Measurements from ENCODE around the gene TFPI.
"Not testable (repeated sequence)": the region's sequence is repeated elsewhere in the genome, so short reads cannot be mapped to it uniquely, and the experiment has no call there.

TFPI gene

DNA sequence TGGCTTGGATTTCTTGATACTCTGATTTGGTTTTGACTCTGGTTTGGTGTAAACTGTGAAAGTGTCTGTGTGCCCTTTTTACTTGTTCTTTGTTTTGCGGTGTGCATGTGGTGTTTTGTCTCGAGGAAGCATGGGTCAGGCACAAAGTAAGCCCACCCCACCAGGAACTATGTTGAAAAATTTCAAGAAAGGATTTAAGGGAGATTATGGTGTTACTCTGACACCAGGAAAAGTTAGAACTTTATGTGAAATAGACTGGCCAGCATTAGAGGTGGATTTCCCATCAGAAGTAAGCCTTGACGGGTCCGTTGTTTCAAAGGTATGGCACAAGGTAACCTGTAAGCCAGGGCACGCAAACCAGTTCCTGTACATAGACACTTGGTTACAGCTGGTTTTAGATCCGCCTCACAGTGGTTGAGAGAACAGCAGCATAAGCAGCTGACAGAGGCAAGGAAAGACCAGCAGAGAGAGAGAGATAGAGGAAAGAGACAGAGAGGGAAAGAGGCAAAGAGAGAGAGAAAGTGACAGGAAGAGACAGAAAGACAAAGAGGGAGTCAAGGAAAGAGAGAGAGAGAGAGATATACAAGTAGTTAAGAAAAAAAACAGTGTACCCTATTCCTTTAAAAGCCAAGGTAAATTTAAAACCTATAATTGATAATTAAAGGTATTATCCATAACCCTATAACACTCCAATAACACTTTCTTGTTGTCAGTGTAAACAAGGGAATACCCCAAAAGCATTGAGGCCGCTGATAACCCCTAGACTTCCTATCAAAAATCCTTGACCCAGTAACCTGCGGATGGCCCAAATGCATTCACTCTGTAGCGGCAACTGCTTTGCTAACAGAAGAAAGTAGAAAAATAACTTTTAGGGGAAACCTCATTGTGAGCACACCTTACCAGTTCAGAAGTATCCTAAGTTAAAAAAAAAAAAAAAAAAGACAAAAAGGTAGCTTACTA is 42.6 kb downstream of the TFPI start:
- CTCF ChIA-PET, result interaction anchor here (0.6 kb wide), 1 partner anchor 43 kb away, joined by 3 read pairs; the partner anchor contains the start of gene TFPI
- POLR2A ChIA-PET (ENCODE audit: low non-redundant PET), result no interaction called here
- H3K27ac ChIP-seq, result no peak overlapping the region
- no peak for DNase-seq (ENCODE audit: low spot score)
- TF ChIP-seq, protein P1, sequence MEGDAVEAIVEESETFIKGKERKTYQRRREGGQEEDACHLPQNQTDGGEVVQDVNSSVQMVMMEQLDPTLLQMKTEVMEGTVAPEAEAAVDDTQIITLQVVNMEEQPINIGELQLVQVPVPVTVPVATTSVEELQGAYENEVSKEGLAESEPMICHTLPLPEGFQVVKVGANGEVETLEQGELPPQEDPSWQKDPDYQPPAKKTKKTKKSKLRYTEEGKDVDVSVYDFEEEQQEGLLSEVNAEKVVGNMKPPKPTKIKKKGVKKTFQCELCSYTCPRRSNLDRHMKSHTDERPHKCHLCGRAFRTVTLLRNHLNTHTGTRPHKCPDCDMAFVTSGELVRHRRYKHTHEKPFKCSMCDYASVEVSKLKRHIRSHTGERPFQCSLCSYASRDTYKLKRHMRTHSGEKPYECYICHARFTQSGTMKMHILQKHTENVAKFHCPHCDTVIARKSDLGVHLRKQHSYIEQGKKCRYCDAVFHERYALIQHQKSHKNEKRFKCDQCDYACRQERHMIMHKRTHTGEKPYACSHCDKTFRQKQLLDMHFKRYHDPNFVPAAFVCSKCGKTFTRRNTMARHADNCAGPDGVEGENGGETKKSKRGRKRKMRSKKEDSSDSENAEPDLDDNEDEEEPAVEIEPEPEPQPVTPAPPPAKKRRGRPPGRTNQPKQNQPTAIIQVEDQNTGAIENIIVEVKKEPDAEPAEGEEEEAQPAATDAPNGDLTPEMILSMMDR (conservative IDR thresholded peaks at IDR 0.05; ENCODE audit: low read depth), result no peak

DNA sequence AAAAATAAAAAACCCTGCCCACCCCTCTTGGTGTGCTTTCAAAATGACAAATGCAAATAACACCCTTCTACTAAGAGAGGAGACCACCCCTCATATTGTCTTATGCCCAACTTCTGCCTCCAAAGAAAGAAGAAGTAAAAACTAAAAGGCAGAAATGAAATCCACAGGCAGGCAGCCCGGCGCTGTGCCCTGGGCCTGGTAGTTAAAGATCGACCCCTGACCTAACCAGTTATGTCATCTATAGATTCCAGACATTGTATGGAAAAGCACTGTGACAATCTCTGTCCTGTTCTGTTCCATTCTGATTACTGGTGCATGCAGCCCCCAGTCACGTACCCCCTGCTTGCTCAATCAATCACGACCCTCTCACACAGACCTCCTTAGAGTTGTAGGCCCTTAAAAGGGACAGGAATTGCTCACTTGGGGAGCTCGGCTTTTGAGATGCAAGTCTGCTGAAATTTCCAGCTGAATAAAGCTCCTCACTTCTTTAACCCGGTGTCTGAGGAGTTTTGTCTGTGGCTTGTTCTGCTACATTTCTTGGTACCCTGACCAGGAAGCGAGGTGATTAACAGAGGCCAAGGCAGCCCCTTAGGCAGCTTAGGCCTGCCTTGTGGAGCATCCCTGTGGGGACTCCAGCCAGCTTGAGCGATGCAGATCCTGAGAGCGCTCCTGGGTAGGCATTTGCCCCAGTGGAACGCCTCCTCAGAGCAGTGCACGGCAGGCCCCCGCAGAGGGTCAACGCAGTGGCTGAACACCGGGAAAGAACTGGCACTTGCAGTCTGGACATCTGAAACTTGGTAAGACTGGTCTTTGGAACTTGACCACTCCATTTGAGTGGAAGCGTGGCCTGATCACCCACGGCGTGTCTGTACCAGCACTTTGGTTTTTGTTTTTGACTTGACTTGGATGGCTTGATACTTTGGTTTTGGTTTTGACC is 43.5 kb downstream of the TFPI start:
- DNase-seq (ENCODE audit: low spot score); POLR2A ChIA-PET (ENCODE audit: low non-redundant PET); H3K27ac ChIP-seq: not testable (repeated sequence)
- CTCF ChIA-PET, result interaction anchor here (1.1 kb wide), 1 partner anchor 11 kb away, joined by 7 read pairs; no protein-coding TSS in a partner anchor

DNA sequence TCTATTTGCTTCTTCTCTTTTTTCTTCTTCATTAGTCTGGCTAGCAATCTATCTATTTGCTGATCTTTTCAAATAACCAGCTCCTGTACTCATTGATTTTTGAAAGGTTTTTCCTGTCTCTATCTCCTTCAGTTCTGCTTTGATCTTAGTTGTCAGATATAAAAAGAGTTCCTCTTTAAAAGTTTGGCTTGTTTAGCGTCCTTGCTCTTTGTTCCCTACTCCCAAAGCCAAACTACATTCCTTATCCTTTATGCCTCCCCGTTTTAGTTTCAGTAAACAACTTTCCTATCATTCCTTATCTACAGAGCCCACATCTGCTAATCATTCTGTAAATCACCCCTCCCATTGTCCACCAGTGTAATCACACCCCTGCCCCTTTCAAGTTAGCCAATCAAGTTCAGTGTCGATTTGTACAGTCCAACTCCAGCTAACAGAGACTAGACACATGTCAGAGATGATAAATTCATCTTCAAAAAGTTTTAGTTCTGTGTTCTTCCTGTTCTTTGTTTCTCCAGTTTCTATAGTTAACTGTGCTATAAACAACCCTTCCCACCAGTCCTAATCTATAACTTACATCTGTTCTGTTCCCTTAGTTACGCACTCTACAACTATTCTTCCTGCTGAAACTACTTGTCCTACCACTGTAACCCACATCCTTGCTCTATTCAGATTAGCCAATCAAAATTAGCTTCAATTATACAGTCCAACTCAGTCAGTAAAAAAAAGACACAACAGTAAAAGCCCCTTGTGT is 44.4 kb downstream of the TFPI start:
- ChIA-PET CTCF (interaction anchor here (1.1 kb wide), 1 partner anchor 10 kb away, joined by 7 read pairs; no protein-coding TSS in a partner anchor), POLR2A (ENCODE audit: low non-redundant PET) (no interaction called here)
- H3K27ac ChIP-seq, result no peak overlapping the region
- TF ChIP-seq, protein P1 (conservative IDR thresholded peaks at IDR 0.05; ENCODE audit: low read depth), result no peak
- DNase-seq (ENCODE audit: low spot score), result no peak

DNA sequence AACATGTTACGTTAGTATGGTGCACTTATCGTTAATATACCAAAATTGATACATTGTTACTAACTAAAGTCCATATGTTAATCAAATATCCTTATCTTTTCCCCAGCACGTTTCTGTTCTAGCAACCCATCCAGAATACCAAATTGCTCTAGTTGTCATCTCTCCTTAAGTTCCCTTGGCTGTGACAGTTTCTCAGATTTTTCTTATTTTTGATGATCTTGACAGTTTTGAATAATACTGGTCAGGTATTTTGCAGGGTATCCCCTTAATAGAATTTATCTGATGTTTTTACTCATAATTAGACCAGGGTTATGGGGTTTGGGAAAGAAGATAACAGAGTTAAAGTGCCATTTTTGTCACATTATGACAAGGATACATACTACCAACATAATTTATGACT is 47.8 kb downstream of the TFPI start:
- no peak for DNase-seq (ENCODE audit: low spot score)
- ChIA-PET CTCF (no interaction called here), POLR2A (ENCODE audit: low non-redundant PET) (no interaction called here)
- H3K27ac ChIP-seq, result no peak overlapping the region
- TF ChIP-seq, protein P1 (conservative IDR thresholded peaks at IDR 0.05; ENCODE audit: low read depth), result no peak

DNA sequence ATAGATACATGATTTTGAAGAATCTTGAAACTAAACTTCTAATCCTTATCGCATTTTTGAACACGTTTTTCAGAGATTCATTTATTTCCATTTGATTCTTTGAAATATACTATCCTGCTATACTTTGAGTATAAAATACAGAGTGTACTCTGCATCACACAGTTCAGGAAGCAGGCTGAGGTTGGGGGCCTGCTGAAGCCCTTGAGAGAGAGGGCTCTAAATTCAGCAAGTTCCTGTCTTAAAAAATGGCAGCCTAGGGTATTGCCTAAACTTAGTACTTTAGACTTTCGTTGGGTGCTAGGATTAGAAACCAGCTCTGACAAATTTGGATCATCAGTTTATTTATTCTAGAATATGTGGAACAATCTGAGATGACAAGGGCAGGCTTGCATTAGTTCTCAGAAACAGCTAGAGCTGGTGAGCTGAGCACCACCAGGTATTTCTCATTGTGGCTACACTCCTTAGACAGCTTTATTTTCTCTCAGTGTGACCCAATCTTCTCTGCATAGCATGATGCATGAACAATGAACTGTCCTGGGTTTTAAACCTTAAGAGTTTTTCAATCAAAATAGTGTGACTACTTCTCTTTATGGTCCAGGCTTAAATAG is 49.1 kb downstream of the TFPI start:
- POLR2A ChIA-PET (ENCODE audit: low non-redundant PET), result no interaction called here
- TF ChIP-seq, protein P1 (conservative IDR thresholded peaks at IDR 0.05; ENCODE audit: low read depth), result no peak
- CTCF ChIA-PET, result no interaction called here
- DNase-seq (ENCODE audit: low spot score), result no peak
- H3K27ac ChIP-seq, result no peak overlapping the region

DNA sequence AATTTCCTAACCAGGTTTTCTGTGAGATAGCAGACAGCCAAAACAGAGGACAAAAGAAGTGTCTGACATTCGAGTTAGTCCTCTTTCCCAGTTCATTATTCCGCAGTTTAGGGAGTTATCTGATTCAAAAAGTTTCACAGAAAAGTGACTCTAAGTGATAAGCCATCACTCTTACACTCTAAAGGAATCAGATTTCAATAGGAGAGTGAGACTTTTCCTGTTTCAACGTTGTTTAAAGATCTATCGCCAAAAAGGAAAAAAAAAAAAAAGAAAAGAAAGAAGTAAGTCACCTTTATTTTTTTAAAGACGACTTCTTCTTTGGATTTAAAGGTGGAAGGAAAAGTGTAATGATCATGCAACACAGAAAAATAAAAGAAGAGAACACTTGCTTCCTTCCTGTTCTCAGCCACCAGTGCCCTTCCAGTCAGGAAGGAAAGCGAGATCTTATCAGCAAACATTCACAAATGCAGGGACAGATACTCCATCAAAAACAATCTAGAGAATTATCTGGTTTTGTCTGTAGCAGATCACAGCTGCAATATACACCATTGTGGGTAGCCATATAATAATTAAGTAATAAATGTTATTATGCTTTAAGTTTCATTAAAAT is 49.8 kb downstream of the TFPI start:
- no peak overlapping the region for H3K27ac ChIP-seq
- ChIA-PET CTCF (no interaction called here), POLR2A (ENCODE audit: low non-redundant PET) (no interaction called here)
- no peak for DNase-seq (ENCODE audit: low spot score)
- TF ChIP-seq, protein P1 (conservative IDR thresholded peaks at IDR 0.05; ENCODE audit: low read depth), result no peak

All from RWPE1 (cell line).